ENCODE results near the gene RNF186. TPM values are rescaled to one million over a fixed set of nuclear protein-coding genes. Genes with fewer than 3 reads are reported as not detected.

The RNF186 gene
- total RNA-seq, 1 experiment from 2014 or later = not detected

DNA sequence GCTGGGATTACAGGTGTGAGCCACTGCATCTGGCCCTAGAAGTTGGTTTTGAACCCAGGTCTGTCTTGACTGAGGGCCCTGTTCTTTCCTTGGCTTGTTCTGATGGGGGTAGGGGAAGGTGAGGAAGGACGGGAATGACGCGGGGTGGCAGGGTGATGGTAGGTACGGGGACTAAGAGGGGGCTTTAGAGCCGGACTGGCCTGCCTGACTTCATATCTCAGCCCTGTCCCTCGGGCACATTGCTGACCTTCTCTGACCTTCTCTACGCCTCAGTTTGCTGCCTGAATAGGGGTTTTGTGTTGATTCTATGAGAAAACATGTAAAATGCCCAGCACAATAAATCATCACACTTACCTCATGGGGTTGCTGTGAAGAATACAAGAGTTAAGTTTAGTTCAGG, 6.7 kb downstream of the RNF186 start:
- Mint-ChIP-seq H3K27me3 (ENCODE audit: low read depth) (peaks cover 3% of the 10 kb centered on the region), H3K4me3 (no peak overlapping the region), H3K4me1 (0 out of 2 replicates have a peak, but pooled peaks cover 4% of the 10 kb centered on the region), H3K36me3 (no peaks in the 10 kb centered on the region), H3K9me3 (peaks cover 13% of the 10 kb centered on the region), H3K27ac (no peak overlapping the region)
- DNase-seq (ENCODE audit: low spot score) = no peak
- no peak for ATAC-seq
- TF ChIP-seq OVOL2 (CRISPR knock-in tag; IDR thresholded peaks at IDR 0.05; ENCODE audit: borderline replicate concordance) = no peak
- no peak for TF ChIP-seq FOXP1 (CRISPR knock-in tag; IDR thresholded peaks at IDR 0.05; ENCODE audit: borderline replicate concordance)
- TF ChIP-seq IRF1 (CRISPR knock-in tag; IDR thresholded peaks at IDR 0.05) = no peak
- TF ChIP-seq NR2C2 (CRISPR knock-in tag; IDR thresholded peaks at IDR 0.05) = no peak
- TF ChIP-seq ZBTB21 (CRISPR knock-in tag; IDR thresholded peaks at IDR 0.05; ENCODE audit: borderline replicate concordance) = no peak
- TF ChIP-seq, protein P1, sequence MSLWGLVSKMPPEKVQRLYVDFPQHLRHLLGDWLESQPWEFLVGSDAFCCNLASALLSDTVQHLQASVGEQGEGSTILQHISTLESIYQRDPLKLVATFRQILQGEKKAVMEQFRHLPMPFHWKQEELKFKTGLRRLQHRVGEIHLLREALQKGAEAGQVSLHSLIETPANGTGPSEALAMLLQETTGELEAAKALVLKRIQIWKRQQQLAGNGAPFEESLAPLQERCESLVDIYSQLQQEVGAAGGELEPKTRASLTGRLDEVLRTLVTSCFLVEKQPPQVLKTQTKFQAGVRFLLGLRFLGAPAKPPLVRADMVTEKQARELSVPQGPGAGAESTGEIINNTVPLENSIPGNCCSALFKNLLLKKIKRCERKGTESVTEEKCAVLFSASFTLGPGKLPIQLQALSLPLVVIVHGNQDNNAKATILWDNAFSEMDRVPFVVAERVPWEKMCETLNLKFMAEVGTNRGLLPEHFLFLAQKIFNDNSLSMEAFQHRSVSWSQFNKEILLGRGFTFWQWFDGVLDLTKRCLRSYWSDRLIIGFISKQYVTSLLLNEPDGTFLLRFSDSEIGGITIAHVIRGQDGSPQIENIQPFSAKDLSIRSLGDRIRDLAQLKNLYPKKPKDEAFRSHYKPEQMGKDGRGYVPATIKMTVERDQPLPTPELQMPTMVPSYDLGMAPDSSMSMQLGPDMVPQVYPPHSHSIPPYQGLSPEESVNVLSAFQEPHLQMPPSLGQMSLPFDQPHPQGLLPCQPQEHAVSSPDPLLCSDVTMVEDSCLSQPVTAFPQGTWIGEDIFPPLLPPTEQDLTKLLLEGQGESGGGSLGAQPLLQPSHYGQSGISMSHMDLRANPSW (CRISPR knock-in tag; conservative IDR thresholded peaks at IDR 0.05; ENCODE audit: low read depth) = no peak
- TF ChIP-seq, protein P2, sequence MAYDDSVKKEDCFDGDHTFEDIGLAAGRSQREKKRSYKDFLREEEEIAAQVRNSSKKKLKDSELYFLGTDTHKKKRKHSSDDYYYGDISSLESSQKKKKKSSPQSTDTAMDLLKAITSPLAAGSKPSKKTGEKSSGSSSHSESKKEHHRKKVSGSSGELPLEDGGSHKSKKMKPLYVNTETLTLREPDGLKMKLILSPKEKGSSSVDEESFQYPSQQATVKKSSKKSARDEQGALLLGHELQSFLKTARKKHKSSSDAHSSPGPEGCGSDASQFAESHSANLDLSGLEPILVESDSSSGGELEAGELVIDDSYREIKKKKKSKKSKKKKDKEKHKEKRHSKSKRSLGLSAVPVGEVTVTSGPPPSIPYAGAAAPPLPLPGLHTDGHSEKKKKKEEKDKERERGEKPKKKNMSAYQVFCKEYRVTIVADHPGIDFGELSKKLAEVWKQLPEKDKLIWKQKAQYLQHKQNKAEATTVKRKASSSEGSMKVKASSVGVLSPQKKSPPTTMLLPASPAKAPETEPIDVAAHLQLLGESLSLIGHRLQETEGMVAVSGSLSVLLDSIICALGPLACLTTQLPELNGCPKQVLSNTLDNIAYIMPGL (CRISPR knock-in tag; IDR thresholded peaks at IDR 0.05) = no peak
- no peak for TF ChIP-seq CREM (CRISPR knock-in tag; IDR thresholded peaks at IDR 0.05)
- TF ChIP-seq, protein P3, sequence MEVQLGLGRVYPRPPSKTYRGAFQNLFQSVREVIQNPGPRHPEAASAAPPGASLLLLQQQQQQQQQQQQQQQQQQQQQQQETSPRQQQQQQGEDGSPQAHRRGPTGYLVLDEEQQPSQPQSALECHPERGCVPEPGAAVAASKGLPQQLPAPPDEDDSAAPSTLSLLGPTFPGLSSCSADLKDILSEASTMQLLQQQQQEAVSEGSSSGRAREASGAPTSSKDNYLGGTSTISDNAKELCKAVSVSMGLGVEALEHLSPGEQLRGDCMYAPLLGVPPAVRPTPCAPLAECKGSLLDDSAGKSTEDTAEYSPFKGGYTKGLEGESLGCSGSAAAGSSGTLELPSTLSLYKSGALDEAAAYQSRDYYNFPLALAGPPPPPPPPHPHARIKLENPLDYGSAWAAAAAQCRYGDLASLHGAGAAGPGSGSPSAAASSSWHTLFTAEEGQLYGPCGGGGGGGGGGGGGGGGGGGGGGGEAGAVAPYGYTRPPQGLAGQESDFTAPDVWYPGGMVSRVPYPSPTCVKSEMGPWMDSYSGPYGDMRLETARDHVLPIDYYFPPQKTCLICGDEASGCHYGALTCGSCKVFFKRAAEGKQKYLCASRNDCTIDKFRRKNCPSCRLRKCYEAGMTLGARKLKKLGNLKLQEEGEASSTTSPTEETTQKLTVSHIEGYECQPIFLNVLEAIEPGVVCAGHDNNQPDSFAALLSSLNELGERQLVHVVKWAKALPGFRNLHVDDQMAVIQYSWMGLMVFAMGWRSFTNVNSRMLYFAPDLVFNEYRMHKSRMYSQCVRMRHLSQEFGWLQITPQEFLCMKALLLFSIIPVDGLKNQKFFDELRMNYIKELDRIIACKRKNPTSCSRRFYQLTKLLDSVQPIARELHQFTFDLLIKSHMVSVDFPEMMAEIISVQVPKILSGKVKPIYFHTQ (CRISPR knock-in tag; IDR thresholded peaks at IDR 0.05) = no peak
- TF ChIP-seq NFATC4 (CRISPR knock-in tag; IDR thresholded peaks at IDR 0.05) = no peak
- CTCF ChIA-PET = interaction anchor here (0.8 kb wide), 1 partner anchor 93 kb away, joined by 3 read pairs; no protein-coding TSS in a partner anchor
- POLR2A ChIA-PET = no interaction called here

- CTCF ChIA-PET = interaction anchor here (1.4 to 2.3 kb wide), 2 partner anchors 77 to 89 kb away, joined by 3 to 5 read pairs; partner anchors contain the start of gene OTUD3
- Mint-ChIP-seq H3K27me3 (ENCODE audit: low read depth) (peaks cover 22% of the 10 kb centered on the region), H3K36me3 (no peaks in the 10 kb centered on the region), H3K27ac (no peak overlapping the region), H3K4me3 (no peak overlapping the region), H3K9me3 (peaks cover 13% of the 10 kb centered on the region), H3K4me1 (peaks cover 20% of the 10 kb centered on the region)
- TF ChIP-seq JUN (CRISPR knock-in tag; IDR thresholded peaks at IDR 0.05) (no peak), ZBTB21 (CRISPR knock-in tag; IDR thresholded peaks at IDR 0.05; ENCODE audit: borderline replicate concordance) (no peak), NR2C2 (CRISPR knock-in tag; IDR thresholded peaks at IDR 0.05) (no peak), GABPB1 (CRISPR knock-in tag; IDR thresholded peaks at IDR 0.05) (no peak), ZNF317 (CRISPR knock-in tag; IDR thresholded peaks at IDR 0.05; ENCODE audit: borderline replicate concordance, low read depth) (no peak), ZBTB43 (CRISPR knock-in tag; IDR thresholded peaks at IDR 0.05) (no peak), TCF7 (CRISPR knock-in tag; IDR thresholded peaks at IDR 0.05; ENCODE audit: low read depth) (no peak), ATF3 (CRISPR knock-in tag; conservative IDR thresholded peaks at IDR 0.05) (no peak), ZNF396 (CRISPR knock-in tag; IDR thresholded peaks at IDR 0.05; ENCODE audit: borderline replicate concordance) (no peak), ETV6 (CRISPR knock-in tag; IDR thresholded peaks at IDR 0.05) (no peak)
- TF ChIP-seq, protein P4, sequence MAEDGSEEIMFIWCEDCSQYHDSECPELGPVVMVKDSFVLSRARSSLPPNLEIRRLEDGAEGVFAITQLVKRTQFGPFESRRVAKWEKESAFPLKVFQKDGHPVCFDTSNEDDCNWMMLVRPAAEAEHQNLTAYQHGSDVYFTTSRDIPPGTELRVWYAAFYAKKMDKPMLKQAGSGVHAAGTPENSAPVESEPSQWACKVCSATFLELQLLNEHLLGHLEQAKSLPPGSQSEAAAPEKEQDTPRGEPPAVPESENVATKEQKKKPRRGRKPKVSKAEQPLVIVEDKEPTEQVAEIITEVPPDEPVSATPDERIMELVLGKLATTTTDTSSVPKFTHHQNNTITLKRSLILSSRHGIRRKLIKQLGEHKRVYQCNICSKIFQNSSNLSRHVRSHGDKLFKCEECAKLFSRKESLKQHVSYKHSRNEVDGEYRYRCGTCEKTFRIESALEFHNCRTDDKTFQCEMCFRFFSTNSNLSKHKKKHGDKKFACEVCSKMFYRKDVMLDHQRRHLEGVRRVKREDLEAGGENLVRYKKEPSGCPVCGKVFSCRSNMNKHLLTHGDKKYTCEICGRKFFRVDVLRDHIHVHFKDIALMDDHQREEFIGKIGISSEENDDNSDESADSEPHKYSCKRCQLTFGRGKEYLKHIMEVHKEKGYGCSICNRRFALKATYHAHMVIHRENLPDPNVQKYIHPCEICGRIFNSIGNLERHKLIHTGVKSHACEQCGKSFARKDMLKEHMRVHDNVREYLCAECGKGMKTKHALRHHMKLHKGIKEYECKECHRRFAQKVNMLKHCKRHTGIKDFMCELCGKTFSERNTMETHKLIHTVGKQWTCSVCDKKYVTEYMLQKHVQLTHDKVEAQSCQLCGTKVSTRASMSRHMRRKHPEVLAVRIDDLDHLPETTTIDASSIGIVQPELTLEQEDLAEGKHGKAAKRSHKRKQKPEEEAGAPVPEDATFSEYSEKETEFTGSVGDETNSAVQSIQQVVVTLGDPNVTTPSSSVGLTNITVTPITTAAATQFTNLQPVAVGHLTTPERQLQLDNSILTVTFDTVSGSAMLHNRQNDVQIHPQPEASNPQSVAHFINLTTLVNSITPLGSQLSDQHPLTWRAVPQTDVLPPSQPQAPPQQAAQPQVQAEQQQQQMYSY (CRISPR knock-in tag; IDR thresholded peaks at IDR 0.05) = no peak
- POLR2A ChIA-PET = no interaction called here
- DNase-seq (ENCODE audit: low spot score) = no peak
- no peak for ATAC-seq
Observed at GRCh38 chr1:19804831-19805251, 10.2 kb downstream of the RNF186 start.

Data from WTC11 (cell line).